ENCODE measurements around the gene THRAP3.

DNA sequence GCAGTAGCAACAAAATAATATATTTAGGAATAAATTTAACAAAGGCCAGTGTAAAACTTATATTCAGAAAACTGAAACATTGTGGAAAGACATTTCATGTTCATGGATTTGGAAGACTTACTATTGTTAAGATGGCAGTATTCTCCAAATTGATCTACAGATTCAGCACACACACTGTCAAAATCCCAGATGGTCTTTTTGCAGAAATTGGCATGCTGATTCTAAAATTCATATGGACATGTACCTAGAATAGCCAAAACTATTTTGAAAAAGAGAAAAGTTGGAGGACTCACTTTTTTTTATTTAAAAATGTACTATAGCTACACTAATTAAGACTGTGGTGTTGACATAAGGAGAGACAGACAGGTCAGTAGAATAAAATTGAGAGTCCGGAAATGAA is 50.0 kb downstream of the THRAP3 start:
- TF ChIP-seq, protein P1, sequence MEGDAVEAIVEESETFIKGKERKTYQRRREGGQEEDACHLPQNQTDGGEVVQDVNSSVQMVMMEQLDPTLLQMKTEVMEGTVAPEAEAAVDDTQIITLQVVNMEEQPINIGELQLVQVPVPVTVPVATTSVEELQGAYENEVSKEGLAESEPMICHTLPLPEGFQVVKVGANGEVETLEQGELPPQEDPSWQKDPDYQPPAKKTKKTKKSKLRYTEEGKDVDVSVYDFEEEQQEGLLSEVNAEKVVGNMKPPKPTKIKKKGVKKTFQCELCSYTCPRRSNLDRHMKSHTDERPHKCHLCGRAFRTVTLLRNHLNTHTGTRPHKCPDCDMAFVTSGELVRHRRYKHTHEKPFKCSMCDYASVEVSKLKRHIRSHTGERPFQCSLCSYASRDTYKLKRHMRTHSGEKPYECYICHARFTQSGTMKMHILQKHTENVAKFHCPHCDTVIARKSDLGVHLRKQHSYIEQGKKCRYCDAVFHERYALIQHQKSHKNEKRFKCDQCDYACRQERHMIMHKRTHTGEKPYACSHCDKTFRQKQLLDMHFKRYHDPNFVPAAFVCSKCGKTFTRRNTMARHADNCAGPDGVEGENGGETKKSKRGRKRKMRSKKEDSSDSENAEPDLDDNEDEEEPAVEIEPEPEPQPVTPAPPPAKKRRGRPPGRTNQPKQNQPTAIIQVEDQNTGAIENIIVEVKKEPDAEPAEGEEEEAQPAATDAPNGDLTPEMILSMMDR (conservative IDR thresholded peaks at IDR 0.05; ENCODE audit: low read depth, low read length) = no peak
- no peak for TF ChIP-seq EZH2 (IDR thresholded peaks at IDR 0.05; ENCODE audit: borderline replicate concordance, low read depth, low read length, poor library complexity, severe bottlenecking)
